NCI-H748 (cell line): Measurements from ENCODE around the gene CD164.
"Not testable (repeated sequence)": the region's sequence is repeated elsewhere in the genome, so short reads cannot be mapped to it uniquely, and the experiment has no call there.

Experiments
- DNase-seq: peaks from one replicate; lab custom pipeline; 2025; ENCODE audit not compliant: unreplicated experiment; lab: John Stamatoyannopoulos, UW

The CD164 gene

DNA sequence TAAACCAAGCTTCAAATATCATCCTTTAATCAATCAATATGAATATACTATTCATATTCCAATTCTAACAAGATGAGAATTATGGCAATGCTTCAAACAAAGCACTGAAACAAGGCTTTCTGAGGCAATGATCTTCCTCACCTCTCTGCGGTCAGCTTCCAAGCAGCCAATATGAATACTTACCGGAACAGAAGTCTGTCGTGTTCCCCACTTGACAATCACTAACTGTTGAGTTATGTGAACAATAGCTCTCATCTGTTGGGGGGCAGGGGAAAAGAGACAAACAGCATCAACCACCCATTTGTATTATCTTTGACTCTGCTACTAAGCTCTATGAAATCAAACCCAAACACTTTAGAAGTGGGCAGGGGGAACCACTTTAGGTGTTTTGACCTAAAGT is 4.5 kb downstream of the CD164 start:
- DNase-seq, result no peak

GRCh38 chr6:109374326-109374892 is 7.9 kb downstream of the CD164 start:
- DNase-seq, result no peak

- DNase-seq, result no peak
These were observed 8.5 kb downstream of the CD164 start for GRCh38 chr6:109373762-109374161.

GRCh38 chr6:109373331-109373730 is 8.9 kb downstream of the CD164 start:
- no peak for DNase-seq

- no peak for DNase-seq
These were observed 10.1 kb downstream of the CD164 start for GRCh38 chr6:109372130-109372529.

DNA sequence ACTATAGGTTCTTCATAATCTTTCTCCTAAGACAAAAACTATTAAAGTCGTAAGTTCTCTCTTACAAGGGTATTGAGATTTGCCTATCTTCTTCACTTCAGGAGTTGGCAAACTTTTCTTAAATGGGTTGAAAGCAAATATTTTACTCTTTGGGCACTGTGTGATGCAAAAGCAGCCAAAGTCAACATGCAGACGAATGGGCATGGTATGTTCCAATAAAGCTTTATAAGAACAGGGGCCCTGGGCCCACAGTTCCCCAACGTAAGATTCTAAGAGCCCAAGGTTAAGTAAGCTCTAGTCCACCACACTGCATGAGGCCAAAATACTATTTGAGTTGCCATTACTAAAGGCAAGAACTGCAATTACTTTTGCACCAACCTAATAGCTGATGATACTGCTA is 11.5 kb downstream of the CD164 start:
- DNase-seq, result no peak

- no peak for DNase-seq
These were observed 11.9 kb downstream of the CD164 start for GRCh38 chr6:109370336-109370735.

- no peak for DNase-seq
These were observed 12.5 kb downstream of the CD164 start for GRCh38 chr6:109369728-109370127.

- not testable (repeated sequence) for DNase-seq
These were observed 17.7 kb downstream of the CD164 start for GRCh38 chr6:109364382-109365078.

DNA sequence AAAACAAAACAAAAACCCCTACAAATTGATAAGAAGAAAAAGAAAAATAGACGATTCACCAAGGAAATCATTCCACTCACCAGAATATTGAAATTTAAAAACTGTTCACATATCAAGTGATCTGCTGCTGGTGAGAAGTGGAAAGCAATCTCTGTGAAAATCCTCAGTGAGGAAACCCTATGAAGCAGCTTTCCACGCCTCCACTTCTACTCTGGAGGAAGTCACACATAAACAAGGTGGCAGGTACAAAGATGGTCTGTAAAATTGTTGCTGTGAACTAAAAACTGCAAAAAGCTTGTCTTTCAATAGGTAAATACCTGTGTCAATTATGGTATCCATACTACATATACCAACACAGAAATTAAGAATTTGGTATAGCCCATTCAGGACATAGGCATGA is 18.5 kb downstream of the CD164 start:
- no peak for DNase-seq

- no peak for DNase-seq
These were observed 20.0 kb downstream of the CD164 start for GRCh38 chr6:109362102-109362884.

- no peak for DNase-seq
These were observed 21.5 kb downstream of the CD164 start for GRCh38 chr6:109360791-109361190.

DNA sequence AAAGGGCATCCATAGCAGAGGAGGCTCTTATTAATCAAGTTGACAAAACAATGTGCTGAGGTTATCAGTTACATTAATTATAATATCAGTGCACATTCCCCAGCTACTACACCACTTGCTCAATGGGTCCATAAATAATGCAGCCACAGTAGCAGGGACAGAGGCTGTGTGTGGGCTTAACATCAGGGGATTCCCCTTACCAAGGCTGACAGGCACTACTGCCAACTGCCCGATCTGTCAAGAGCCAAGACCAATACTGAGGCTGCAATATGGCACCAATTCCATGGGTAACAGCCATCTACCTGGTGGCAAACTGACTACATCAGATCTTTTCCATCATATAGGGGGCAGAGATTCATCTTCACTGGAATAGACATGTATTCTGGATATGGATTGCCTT is 22.0 kb downstream of the CD164 start:
- DNase-seq, result no peak

- DNase-seq, result no peak
These were observed 23.0 kb downstream of the CD164 start for GRCh38 chr6:109359248-109359647.

- DNase-seq, result no peak
These were observed 24.1 kb downstream of the CD164 start for GRCh38 chr6:109358204-109358603.

DNA sequence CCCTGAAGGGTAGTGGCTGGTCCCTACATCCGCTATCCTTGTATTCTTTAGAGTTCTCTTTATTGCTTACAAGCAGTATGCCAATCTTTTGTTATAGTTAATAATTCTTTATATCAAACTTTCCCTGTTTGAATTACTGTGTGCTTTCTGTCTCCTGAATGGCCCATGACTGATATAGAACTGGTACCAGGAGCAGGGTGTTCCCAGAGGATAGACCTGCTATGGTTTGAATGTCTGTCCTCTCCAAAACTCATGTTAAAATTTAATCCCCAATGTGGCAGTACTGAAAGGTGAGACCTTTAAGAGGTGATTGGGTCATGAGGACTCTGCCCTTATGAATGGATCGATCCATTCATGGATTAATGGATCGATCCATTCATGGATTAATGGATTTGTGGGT is 26.0 kb downstream of the CD164 start:
- no peak for DNase-seq

DNA sequence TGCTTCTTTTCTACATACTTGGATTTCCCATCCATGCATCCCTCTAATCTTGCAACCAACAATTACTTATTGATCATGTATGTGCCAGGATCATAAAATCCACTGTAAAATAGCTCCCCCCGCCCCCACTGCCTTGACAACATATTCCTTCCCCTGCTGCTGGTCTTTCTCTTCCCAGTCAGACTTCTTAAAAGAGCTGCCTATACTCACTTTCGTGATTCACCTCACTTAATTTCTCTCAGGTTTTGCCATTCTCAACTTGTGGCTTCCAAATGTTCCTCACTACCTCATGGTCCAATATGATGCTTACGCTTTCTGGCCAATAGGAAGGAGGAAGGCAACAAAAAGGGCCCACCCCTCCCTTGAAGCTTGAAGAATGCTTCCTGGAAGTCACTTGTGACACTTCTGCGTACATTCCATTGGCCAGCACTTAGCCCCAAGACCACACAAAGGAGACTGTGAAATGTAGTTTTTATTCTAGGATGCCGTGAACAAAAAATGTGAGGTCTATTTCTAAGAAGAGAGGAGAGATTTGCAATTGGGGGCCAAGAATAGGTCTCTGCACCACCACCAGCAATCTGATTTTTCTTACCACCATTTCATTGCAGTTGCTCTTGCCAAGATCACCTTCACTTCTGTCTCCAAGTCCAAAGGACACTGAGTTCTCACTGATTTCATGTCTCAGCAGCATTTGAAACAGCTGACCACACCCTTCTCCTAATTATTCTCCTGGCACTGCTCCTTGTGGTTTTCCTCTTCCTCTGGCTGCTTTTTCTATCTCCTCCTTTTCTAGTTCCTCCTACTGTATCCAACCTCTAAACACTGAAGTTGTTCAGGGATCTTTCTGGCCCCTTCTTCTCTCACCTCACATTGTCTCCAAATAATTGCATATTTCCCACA is 30.8 kb downstream of the CD164 start:
- no peak for DNase-seq

DNA sequence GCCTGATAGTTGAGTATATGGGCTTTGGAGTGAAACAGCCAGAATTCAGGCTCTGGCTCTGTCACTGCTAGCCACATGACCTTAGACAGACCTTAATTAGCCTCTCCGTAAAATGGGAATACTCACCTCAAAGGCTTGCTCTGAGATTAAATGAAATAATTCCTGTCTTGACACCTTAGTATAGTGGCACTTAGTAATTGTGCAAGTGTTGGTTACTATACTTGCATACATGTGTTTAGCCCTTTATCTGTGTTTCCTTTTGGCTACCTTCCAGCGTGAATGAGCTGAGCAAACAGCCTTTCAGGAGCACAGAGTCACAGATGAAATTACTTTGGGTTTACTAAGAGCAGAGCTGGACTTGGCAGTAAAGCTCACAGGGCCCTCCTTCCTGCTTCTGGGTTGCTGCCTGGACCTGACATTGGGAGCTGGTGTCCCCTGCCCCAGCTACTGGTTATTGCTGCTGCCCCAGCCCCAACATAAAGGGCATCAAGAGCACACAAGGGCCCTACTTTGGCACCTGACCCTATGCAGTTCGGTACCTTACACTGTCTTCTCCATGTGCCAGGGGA is 32.8 kb downstream of the CD164 start:
- peak; percentile 77 for DNase-seq

DNA sequence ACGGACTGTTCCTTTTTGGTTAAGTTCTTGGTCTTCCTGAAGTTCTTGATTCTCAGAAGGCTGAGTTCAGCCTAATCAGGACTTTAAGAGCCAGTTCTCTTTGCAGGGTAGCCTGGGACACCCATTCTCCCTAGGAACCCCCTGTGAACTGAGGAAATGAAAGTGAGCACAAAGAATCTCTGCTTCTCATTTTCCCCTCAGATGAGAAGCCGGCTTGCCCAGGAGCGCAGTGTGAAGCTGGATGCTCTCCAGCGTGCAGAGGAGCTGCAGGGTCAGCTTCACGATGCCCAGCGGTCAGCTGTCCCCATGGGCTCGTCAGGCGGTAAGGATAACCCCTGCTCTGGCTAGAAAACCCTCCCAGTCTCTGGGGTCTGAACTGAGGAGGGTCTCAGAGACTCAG is 34.0 kb downstream of the CD164 start:
- no peak for DNase-seq

- no peak for DNase-seq
These were observed 34.5 kb downstream of the CD164 start for GRCh38 chr6:109347779-109348178.

GRCh38 chr6:109345986-109346385 is 36.3 kb downstream of the CD164 start:
- no peak for DNase-seq
